Adipocyte (in vitro differentiated cells): ENCODE measurements around the gene SHOC1.
A peak's percentile ranks its signal among the peaks of the same experiment; 100 is the strongest.
"Not testable (repeated sequence)": the region's sequence is repeated elsewhere in the genome, so short reads cannot be mapped to it uniquely, and the experiment has no call there.

ENCODE experiments used
- DNase-seq: peaks from one replicate; pipeline ENCODE4 v3.0.0-alpha.2; 2015; ENCODE audit warnings: low read depth
- H3K27me3 ChIP-seq: replicated peaks from 2 replicates; pipeline ENCODE4 v1.7.0; 2013; ENCODE audit warnings: mild to moderate bottlenecking, low read length, moderate library complexity; ENCODE audit not compliant: control insufficient read depth, insufficient read depth
- H3K36me3 ChIP-seq: 2 replicates; pipeline ENCODE4 v1.7.0; 2013; ENCODE audit warnings: low read length, mild to moderate bottlenecking, moderate library complexity; ENCODE audit not compliant: control insufficient read depth, insufficient read depth, severe bottlenecking
- H3K4me1 ChIP-seq: 2 replicates; pipeline ENCODE4 v1.7.0; 2013; ENCODE audit warnings: mild to moderate bottlenecking, low read length, moderate library complexity; ENCODE audit not compliant: control insufficient read depth, insufficient read depth
- H3K4me3 ChIP-seq: 2 replicates; pipeline ENCODE4 v1.7.0; 2013; ENCODE audit warnings: mild to moderate bottlenecking, low read length, moderate library complexity
- H3K9ac ChIP-seq: 2 replicates; pipeline ENCODE4 v1.7.0; 2013; ENCODE audit warnings: mild to moderate bottlenecking, low read length, moderate library complexity
- H3K9me3 ChIP-seq: 2 replicates; pipeline ENCODE4 v1.7.0; 2013; ENCODE audit warnings: mild to moderate bottlenecking, low read length, moderate library complexity; ENCODE audit not compliant: control insufficient read depth

SHOC1 gene

DNA sequence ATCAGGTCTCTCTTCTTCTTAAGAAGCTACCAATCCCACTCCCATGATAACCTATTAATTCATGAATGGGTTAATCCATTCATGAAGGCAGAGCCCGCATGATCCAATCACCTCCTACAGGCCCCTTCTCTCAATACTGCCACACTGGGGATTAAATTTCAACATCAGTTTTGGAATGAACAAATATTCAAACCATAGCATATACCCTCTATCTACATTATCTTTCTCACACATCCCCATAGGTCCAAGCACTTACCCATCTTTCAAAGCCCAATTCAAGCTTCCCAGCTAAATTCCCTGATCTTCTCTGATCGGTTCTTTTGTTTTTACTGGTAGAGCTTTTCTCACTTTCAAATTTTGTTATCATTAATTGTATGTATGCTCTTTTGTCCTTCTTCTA, 10.5 kb upstream of the SHOC1 start:
- DNase-seq, result no peak
- Histone ChIP-seq H3K4me1 (peaks cover 10% of the 10 kb centered on the region), H3K4me3 (no peak overlapping the region), H3K27me3 (no peaks in the 10 kb centered on the region), H3K9ac (no peak overlapping the region), H3K36me3 (no peaks in the 10 kb centered on the region), H3K9me3 (no peaks in the 10 kb centered on the region)

GRCh38 chr9:111804636-111805035, 9.9 kb upstream of the SHOC1 start:
- Histone ChIP-seq H3K4me1 (peaks cover 10% of the 10 kb centered on the region), H3K9ac (no peak overlapping the region), H3K27me3 (no peaks in the 10 kb centered on the region), H3K4me3 (no peak overlapping the region), H3K36me3 (no peaks in the 10 kb centered on the region), H3K9me3 (no peaks in the 10 kb centered on the region)
- DNase-seq, result no peak

- H3K4me1 ChIP-seq, result peaks cover 10% of the 10 kb centered on the region
- H3K36me3 ChIP-seq, result no peaks in the 10 kb centered on the region
- no peaks in the 10 kb centered on the region for H3K27me3 ChIP-seq
- no peaks in the 10 kb centered on the region for H3K9me3 ChIP-seq
- DNase-seq, result no peak
- H3K4me3 ChIP-seq, result no peak overlapping the region
- H3K9ac ChIP-seq, result no peak overlapping the region
Measured at GRCh38 chr9:111803924-111804323, 9.2 kb upstream of the SHOC1 start.

DNA sequence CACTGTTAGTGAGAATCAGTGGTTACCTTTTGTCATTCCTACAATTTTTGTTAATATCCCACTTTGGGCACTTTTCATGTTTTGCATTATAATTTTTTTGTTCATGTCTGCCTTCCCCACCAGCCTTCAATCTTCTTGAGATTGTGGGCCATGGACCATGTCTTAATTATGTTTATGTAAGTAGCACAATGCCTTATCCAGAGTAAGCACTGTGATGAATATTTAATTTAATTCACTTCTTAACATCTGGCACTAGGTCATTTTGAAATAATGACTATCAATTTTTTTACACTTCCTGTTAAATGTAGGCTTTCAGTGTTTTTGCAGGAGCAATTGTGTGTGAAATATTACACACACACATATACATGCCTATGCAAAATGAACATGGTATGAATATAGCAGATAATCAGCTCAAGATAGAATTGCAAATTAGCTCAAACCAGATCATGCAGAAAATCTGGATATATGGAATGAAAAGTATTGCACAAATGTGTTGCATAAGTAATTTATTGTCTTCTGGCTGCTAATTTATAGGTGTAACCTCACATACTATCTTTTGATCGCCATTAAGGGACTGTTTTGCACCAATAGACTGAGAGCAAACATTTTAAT, 5.3 kb upstream of the SHOC1 start:
- H3K4me3 ChIP-seq, result no peak overlapping the region
- H3K9me3 ChIP-seq, result no peaks in the 10 kb centered on the region
- no peaks in the 10 kb centered on the region for H3K27me3 ChIP-seq
- H3K9ac ChIP-seq, result no peak overlapping the region
- H3K4me1 ChIP-seq, result no peaks in the 10 kb centered on the region
- DNase-seq, result no peak
- no peaks in the 10 kb centered on the region for H3K36me3 ChIP-seq

DNA sequence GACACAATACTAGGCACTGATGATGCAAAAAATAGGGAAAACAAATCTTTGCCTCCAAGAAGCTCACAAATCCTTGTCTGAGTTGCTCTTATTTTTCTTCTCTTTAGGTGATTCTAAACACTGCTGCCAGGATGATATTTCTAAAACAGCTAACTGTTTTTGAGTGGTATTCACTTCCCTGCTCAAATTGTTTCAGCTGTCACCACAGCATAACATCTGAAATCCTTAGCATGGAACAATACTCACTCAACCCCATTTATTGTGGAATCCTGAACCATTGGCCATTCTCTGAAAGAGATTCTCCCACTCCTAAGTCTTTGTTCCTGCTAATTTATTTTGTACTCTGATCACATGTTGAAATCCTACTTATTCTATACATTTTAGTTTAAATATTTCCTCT, 4.8 kb upstream of the SHOC1 start:
- Histone ChIP-seq H3K27me3 (no peaks in the 10 kb centered on the region), H3K4me1 (no peaks in the 10 kb centered on the region), H3K36me3 (no peaks in the 10 kb centered on the region), H3K9me3 (no peaks in the 10 kb centered on the region), H3K9ac (no peak overlapping the region), H3K4me3 (no peak overlapping the region)
- DNase-seq, result no peak

DNA sequence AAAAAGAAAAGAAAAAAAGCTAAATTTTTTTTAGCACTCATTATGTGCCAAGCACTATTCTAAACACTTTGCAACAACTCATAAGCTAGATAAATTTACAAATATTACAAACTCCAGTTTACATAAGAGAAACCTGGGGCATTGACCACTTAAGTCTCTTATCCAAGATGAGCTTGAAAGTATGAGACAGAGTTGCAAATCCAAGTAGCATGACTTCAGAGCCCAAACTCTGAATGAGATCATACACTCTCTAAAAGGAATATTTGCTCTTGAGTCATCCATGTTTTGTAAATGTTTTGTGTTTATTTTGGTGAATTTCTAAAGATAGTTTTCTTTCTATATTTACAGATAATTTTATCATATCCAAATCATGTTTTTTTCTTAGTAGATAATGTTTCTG, 4.0 kb upstream of the SHOC1 start:
- H3K4me1 ChIP-seq, result no peaks in the 10 kb centered on the region
- H3K4me3 ChIP-seq, result no peak overlapping the region
- H3K36me3 ChIP-seq, result no peaks in the 10 kb centered on the region
- no peak overlapping the region for H3K9ac ChIP-seq
- no peaks in the 10 kb centered on the region for H3K27me3 ChIP-seq
- H3K9me3 ChIP-seq, result no peaks in the 10 kb centered on the region
- DNase-seq, result peak; percentile 50

DNA sequence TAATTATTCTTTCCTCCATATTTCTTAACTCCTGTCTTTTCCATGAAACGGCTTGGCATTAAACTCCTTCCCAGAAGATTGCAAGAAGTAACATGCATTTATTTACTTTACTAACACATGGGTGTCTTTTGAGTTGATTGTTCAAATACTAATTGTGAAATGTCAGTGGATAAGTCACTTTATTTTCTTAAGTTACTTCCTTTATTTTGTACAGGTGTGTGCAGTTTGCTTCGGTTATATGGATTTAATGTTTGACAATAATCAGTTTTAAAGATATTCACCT, 761 bp upstream of the SHOC1 start:
- Histone ChIP-seq H3K9ac (no peak overlapping the region), H3K4me1 (peaks cover 4% of the 10 kb centered on the region), H3K36me3 (no peaks in the 10 kb centered on the region), H3K27me3 (no peaks in the 10 kb centered on the region), H3K9me3 (no peaks in the 10 kb centered on the region), H3K4me3 (no peak overlapping the region)
- DNase-seq, result no peak

DNA sequence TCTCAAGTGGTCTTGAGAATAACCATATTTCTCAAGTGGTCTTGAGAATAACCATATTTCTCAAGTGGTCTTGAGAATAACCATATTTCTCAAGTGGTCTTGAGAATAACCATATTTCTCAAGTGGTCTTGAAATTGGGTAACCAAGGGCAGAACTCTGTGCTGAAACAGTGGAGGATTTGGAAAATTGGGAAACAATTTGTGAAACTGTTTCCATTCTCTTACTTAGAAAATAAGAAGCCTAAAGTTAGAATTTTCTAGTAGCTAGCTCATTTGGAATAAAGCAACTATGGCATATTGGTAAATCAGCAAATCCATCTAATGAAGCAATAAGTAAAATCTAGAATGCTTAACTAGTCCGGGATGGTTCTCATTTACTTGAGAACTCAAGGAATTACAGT, 2.9 kb downstream of the SHOC1 start:
- not testable (repeated sequence) for H3K9me3 ChIP-seq, H3K36me3 ChIP-seq, H3K4me3 ChIP-seq, H3K9ac ChIP-seq, H3K27me3 ChIP-seq, DNase-seq, H3K4me1 ChIP-seq

DNA sequence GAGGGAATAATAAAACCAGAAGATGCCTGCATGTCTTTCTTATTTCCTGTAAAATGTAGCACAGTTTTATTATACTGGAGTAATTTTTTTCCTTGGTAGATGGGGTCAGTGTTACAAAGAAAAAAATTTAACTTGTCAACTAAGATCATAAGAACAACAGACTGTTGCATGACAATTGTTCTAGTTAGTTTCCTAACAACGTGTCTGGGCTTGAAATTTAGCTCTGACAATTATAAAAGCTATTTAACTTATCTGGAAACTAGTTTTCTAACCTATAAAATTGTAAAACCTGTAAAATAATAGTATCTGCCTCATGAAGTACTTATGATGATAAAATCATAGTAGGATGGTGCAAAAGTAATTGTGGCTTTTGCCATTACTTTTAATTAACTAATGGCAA, 4.9 kb downstream of the SHOC1 start:
- Histone ChIP-seq H3K4me3 (no peak overlapping the region), H3K9me3 (peaks cover 8% of the 10 kb centered on the region), H3K36me3 (no peaks in the 10 kb centered on the region), H3K9ac (no peak overlapping the region), H3K27me3 (no peaks in the 10 kb centered on the region), H3K4me1 (peaks cover 4% of the 10 kb centered on the region)
- no peak for DNase-seq

- Histone ChIP-seq H3K9ac (no peak overlapping the region), H3K9me3 (peaks cover 8% of the 10 kb centered on the region), H3K4me1 (no peaks in the 10 kb centered on the region), H3K27me3 (no peaks in the 10 kb centered on the region), H3K4me3 (no peak overlapping the region), H3K36me3 (no peaks in the 10 kb centered on the region)
- DNase-seq, result no peak
Measured at GRCh38 chr9:111783857-111784256, 10.9 kb downstream of the SHOC1 start.

DNA sequence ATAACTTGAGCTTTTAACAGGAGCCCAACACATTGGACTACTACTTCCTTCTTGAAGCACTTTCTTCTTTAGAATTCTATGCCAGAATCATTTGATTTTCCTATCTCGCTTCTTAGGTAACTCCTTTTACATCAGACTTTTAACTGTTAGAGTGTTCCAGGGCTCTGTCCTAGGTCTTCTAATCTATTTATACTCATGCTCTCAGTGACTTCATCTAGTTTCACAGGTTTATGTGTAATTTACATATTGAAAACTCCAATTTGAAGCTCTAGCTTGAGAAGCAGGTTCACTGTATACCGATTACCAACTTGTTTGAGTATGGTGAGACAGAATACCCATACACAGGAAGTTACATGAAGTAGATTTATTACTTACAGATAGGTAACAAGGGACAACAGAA, 11.3 kb downstream of the SHOC1 start:
- peaks cover 8% of the 10 kb centered on the region for H3K9me3 ChIP-seq
- DNase-seq, result no peak
- H3K4me1 ChIP-seq, result no peaks in the 10 kb centered on the region
- no peak overlapping the region for H3K9ac ChIP-seq
- H3K4me3 ChIP-seq, result no peak overlapping the region
- no peaks in the 10 kb centered on the region for H3K36me3 ChIP-seq
- no peaks in the 10 kb centered on the region for H3K27me3 ChIP-seq

- H3K36me3 ChIP-seq, result no peaks in the 10 kb centered on the region
- no peaks in the 10 kb centered on the region for H3K4me1 ChIP-seq
- H3K9me3 ChIP-seq, result peaks cover 12% of the 10 kb centered on the region
- H3K4me3 ChIP-seq, result no peak overlapping the region
- no peaks in the 10 kb centered on the region for H3K27me3 ChIP-seq
- H3K9ac ChIP-seq, result no peak overlapping the region
- DNase-seq, result no peak
Measured at GRCh38 chr9:111766066-111766465, 28.7 kb downstream of the SHOC1 start.
